Choroid plexus epithelial cell (primary cell): ENCODE measurements around the gene GUCY1A1.

Source experiments
- DNase-seq: peaks from one replicate; pipeline ENCODE4 v3.0.0-alpha.2; 2010; ENCODE audit warnings: low read depth
- H3K4me3 ChIP-seq: 2 replicates; pipeline ENCODE4 v1.5.1; 2011; ENCODE audit warnings: low read depth, mild to moderate bottlenecking, control low read depth, low read length, moderate library complexity
- CTCF ChIP-seq: conservative IDR thresholded peaks from 2 replicates; pipeline ENCODE4 v1.5.1; 2011; ENCODE audit warnings: low read depth, mild to moderate bottlenecking, control low read depth, inconsistent platforms, low read length, moderate library complexity

The GUCY1A1 gene

GRCh38 chr4:155769090-155769489 is 102.4 kb downstream of the GUCY1A1 start:
- no peak for TF ChIP-seq CTCF
- no peak overlapping the region for H3K4me3 ChIP-seq
- DNase-seq, result no peak

- no peak for TF ChIP-seq CTCF
- no peak for DNase-seq
- no peak overlapping the region for H3K4me3 ChIP-seq
Measured at GRCh38 chr4:155772459-155773195, 106.0 kb downstream of the GUCY1A1 start.

DNA sequence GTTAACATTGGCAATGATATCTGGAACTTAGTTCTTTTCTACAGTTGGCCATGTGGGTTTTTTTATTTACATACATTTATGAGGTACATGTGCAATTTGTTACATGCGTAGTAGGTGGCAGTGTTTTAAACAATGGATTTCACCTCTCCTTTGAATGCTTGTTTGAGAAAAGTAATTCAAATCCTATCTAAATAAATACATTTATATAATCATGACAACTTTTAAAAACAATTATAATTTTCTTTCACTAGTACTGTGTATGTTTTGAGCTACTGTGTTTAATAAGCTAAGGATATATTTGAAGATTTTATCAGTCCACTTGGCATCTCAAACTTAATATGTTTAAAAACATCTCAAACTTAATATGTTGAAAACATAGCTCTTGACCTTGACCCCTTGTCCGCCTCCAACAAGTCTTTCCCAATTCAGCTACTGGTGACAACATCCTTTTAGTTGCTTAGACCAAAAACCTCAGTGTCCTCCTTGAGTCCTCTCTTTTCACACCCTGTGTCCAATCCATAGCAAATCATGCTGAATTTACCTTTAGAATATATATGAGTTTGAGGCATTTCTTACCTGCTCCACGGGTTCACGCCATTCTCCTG is 106.7 kb downstream of the GUCY1A1 start:
- no peak overlapping the region for H3K4me3 ChIP-seq
- DNase-seq, result no peak
- TF ChIP-seq CTCF, result no peak

- DNase-seq, result no peak
- no peak overlapping the region for H3K4me3 ChIP-seq
- TF ChIP-seq CTCF, result no peak
Measured at GRCh38 chr4:155774033-155774432, 107.4 kb downstream of the GUCY1A1 start.

- no peak overlapping the region for H3K4me3 ChIP-seq
- DNase-seq, result peak; percentile 52
- no peak for TF ChIP-seq CTCF
Measured at GRCh38 chr4:155777971-155778735, 111.5 kb downstream of the GUCY1A1 start.

DNA sequence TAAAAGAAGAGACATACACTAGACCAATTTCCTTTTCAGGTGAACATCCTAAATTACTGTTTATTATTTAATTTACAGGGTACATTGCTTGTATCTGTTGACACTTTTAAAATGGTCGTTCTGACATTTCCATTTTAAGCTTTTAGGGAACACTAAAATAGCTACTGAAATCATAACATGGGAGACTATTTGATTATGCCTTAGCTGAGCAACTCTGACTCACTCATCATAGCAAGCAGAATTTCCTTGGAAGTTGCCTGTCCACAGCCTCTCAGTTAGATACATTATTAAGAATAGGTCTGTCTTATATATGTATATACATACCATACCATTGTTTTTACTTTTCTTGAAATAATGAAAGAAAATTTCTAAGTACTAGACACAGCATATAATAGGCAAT is 114.1 kb downstream of the GUCY1A1 start:
- no peak for TF ChIP-seq CTCF
- H3K4me3 ChIP-seq, result no peak overlapping the region
- peak; percentile 18 for DNase-seq
